ENCODE measurements around the gene TENM4.

Gene TENM4

DNA sequence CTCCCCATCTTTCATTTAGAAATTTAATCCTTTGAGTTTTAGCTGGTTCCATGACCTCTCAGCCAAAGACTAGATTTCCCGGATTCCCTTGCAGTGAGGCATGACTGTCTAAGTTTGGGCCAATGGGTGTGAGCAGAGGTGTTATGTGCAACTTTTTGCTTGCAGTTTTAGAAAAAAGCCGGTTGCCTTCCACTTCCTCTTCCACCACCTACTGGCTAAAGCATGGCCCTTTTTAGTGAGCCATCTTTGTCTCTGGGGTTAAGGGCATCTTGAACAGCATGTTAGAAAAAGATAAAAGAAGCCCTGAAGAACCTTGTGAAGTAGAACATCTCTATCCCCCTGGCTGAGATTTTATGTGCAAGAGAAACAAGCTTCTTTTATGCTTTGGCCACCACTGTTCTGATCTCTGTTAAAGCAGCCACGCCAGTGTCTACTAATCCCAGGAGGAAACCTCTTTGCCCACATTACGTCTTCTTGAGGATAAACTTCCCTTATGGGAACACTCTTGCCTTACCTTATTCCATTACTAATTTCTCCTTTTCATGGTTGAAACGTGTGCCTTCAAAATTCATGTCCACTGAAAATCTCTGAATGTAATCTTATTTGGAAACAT lies 279.9 kb downstream of the TENM4 start:
- FAIRE-seq, result no peak

DNA sequence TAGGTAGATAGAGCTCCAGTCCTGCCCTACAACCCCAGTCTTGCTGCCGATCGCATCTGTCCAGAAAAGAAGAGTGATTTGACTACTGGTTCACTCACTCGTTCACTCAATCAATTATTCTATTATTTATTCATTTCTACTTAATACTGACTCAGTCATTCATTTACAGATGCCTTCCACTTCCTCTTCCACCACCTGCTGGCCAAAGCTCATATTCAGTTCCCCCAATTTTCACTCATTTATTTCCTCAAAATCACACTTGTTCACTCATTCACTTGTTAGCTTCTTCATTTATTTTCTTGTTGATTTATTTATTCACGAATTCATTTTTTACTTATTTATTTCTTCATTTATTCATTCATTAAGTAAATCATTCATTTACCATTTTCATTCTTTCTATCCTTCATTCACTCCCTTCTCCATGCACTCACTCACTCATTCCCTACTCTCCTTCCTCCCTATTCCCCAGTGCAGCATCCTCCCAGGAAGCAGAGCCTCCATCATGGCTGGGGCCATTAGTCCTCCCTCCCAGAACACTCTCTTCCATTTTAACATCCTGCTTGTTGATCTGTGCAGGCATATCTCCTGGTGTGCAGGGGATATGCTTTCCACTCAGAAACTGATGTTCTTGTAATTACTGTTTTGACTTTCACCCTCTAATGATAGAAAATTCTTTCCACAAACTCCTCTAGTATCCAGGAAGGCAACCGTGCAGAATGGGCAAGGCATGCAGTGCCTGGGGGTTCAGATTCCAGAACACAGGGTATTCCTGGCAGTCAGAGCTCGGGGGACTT lies 281.0 kb downstream of the TENM4 start:
- FAIRE-seq, result no peak

DNA sequence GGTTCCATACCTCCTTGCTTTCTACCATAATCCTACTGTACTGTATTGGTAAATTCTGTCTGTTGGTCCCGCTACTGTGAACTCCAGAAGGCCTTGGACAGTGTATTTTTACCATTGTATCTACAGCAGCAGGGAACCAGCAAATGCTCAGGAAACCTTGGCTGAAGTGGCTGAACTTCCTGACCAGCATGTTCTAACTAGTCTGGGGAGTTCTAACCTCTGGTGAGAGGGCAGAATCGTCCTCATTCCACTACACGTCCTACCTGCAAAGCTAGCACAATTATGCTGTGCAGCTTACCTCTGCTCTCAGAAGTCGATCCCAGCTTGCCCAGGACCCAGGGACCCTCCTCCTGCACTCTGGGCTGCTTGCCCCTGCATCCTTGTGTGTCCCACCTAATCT lies 283.1 kb downstream of the TENM4 start:
- no peak for FAIRE-seq

DNA sequence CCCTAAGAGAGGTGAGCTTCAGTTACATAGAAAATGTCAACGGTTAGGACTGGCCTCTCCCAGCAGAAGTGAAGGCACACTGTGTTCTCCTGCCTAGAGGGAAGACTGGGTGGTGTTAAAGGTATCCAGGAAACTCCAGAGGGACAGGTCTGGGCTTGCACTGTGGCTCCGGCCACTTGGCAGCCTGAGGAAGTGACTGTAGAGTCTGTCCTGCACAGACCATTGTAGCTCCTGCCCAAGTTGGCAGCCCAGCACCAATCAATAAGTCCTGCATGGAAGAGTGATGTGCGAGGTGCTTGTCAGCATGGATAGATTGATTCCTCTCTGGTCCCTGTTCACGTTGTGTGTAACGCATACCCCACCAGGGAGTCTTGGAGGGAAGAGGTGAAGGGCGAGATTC lies 284.8 kb downstream of the TENM4 start:
- no peak for FAIRE-seq

DNA sequence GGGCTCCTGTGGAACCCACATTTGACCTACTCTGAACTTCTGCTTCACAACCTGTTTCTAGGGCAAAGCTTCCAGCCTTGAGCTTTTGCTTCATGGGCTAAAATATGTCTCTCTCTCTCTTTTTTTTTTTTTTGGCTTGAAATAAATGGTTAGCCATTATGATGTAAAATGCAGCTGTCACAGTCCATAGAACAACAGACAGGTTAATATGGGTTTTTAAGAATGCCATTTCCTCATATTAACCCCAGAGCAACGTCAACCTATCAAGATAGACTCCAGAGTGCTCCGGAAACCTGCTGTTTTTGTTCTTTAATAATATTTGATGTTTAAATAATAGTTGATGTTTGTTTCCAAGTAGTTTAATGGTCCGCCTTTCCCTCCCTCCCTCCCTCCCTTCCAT lies 285.6 kb downstream of the TENM4 start:
- no peak for FAIRE-seq

DNA sequence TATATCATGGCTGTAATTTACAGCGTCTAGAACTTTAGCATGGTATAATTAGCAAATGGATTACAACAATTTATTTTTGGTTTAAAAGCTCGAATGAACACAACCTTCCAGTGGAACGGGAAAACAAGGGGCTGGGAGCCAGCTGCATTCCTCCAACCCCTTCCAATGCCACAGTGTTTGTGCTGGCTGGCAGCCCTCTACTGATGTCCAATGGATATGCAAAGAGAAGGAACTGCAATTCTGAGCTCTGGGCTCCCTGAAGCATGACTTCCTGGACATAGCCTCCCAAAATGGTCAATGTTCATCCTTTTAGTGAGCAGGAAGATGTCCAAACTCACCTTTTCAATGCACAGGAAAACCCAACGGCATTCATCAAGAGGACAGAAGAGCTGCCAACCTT lies 288.3 kb downstream of the TENM4 start:
- FAIRE-seq, result no peak

DNA sequence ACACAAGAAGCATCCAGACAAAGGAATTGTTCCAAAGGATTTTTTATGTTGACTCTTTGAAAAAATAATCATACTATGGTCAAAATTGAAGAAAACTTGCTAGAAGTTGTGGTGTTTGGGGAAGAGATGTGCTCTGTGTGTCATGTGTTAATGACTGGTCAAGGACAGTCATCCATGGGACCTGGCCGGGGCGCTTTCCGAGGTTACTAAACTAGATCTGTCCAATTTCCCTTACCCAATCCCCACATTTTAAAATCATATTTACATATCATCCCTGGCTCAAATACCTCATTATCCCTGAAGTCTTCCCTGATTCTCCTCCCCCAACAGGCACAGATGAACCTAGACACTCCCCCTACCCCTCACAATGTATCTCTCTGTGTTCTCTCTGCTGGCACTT lies 289.4 kb downstream of the TENM4 start:
- FAIRE-seq, result no peak

DNA sequence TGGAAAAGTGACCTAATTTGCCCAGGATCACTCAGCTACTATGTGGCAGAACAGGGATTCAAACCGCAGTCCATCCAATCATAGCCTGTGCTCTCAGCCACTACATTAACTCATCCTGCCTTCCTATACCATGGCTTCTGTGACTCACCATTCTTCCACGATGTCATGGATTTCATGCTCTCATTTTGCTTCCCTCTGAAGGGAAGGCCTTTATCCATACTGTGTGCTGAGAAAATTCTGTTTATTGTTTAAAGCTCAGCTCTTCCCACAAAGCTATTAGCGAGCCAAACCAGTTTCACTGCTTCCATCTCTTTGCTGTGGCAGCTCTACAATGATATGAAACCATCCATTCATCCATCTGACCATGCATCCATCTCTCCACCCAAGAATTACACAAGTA lies 289.9 kb downstream of the TENM4 start:
- FAIRE-seq, result no peak

DNA sequence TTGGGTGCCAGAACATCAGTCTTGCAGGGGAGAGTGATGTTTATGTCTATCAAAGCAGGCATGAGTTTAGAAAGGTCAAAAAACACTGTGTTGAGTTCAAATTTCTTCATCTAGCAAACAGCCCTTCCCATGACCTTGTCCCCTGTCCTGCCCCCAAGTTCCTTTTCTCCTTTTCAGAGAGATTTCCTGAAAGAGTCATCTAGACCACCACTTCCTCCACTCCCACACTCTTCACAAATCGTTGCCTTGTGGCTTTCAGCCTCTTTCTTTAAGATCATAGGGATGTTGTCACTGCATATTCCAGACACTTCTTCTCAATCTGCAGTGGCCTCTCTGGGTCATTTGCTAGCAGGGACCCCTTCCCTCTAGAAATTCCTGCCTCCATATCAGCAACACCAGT lies 290.5 kb downstream of the TENM4 start:
- no peak for FAIRE-seq

DNA sequence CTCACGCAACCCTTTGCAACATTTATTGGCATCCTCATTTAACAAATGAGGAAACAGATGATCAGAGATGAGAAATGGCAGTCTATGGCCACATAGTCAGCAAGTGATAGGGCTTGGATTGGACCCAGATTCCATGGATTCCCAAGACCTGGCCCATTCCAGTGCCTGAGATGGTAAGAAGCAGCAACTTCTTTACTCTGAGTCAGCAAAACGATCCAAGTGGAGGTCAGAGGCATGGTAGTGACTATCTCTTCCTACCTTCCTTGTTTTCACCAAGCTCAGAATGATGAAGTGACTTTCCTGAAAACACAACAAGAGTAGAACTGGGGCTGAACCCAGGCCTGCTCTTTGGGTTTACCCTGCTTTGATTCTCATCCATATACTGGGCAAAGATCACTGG lies 293.1 kb downstream of the TENM4 start:
- FAIRE-seq, result no peak

DNA sequence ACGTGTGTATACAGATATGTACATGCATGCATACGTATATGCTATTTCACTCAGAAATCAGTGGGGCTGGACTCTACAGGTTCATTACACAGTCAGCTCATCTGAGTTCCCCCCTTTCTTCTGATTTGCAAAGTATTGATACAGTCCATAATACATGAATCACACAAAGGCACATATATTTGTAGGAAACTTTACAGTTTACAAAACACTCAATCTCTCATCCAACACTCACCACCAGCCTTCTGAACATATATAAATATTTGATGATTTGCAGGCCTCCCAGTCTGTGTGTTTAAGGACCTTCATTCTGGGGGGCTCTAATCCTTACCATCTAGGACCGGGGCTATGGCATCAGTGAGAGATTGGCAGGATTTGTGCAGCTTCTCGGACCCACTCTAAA lies 293.8 kb downstream of the TENM4 start:
- no peak for FAIRE-seq

DNA sequence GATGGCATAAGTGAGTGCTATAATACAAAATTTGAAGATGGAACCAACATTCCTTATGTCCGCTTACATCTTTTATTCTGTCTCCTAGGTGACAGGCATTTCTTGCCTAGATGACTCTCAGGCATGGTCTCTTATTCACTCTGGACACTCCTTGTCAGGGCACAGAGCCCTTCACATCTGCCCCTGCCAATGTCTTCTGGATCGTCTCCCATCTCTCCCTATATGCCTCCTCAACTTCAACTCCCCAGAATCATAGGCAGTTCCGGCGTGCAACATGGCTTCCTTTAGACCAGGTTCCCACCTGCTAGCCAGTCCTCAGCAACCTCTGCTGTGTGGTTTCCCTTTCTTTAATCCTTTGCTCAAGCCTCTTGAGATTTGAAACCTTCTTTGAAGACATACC lies 300.9 kb downstream of the TENM4 start:
- FAIRE-seq, result no peak

DNA sequence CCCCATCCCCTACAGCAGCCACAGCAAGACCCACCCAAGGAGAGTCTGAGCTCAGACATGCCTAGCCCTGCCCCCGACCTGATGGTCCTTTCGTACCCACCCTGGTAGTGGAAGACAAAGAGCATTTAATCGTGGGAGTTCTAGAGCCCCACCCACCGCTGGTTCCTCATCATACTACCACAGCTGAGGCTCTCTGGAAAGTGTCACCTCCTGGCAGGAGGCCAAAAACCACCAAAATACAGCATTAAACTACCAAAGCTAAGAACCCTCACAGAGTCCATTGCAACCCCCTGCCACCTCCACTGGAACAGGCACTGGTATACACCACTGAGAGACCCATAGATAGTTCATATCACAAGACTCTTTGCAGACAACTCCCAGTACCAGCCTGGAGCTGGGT lies 311.1 kb downstream of the TENM4 start:
- FAIRE-seq, result no peak

DNA sequence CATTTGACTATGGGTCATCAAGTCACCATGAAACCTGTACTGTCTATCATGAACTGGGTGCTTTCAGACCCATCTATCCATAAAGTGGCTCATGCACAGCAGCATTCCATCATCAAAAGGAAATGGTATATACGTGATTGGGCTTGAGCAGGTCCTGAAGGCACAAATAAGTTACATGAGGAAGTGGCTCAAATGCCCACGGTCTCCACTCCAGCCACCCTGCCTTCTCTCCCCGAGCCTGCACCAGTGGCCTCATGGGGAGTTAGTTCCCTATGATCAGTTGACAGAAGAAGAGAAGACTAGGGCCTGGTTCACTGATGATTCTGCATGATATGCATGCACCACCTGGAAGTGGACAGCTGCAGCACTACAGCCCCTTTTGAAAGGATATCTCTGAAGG lies 312.5 kb downstream of the TENM4 start:
- FAIRE-seq, result no peak

DNA sequence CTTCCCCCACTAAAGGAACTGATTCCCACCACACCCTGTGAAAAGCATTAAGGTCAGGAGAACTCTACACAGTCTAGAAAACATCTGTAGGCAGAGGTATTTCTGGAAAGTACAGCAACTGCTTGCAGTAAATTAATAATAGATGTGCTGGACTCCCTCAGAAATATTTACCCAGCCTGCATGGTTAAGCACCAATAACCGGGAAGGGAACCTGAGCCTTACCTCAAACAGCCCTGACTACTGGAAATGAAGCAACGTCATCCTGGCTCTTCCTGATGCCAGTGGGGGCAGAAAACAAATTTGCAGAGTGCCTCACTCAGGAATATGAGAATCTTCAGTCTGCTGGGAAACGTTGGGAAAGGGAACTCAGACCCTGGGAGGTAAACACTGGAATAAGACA lies 318.1 kb downstream of the TENM4 start:
- FAIRE-seq, result no peak

DNA sequence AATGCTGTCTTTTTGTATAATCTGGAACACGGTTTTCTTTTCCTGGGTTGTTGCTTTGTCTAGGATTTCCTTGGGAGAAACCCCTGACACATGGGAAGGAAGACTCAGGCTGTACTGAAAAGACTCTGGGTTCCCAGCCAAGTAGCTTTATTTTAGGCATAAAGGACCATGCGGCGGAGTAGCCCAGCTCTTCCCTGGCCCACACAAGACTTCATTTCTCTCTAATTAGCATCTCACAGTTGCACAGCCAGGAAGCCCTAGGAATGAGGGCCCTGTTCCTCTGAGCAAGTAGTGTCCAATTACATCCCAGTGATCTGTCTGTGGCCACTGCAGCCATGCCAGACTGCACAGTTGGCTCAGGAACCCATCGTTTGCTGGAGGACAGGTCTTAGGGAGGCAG lies 319.5 kb downstream of the TENM4 start:
- no peak for FAIRE-seq

DNA sequence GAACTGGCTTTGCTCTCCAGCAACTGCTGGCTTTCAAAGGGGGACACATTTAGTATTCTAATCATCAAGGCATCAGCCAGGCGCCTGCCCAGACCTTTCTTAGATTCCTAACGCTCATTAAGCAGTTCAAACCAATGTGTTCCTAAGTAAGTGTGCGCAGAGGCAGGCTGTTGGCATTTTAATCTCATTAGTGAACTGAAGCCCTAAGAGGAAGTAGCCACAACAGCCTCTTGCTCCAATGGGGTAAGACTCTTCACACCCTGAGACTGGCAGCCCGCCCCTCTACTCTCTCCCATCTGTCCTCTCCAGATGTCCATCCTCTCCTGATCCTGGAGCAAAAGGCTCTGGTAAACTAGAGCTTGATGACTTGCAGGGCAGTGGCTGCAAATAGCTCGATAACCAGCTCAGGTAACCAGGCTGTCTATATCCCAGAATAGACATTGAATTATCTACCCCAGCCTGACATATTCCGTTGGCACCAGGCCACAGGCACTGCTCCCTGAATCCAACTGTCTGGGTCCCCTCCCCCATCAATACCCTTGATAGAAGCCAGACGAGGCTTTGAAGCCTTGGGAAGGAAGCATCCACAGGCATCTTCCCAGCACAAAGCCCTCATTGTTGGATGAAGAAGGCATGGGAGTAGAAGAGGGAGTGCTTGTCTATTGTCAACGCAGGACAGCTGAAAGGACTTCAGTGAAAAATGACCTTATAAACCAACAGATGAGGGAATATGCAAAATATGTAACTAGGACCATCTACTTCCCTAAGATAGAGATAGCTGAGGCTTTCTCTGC lies 321.1 kb downstream of the TENM4 start:
- FAIRE-seq, result no peak

DNA sequence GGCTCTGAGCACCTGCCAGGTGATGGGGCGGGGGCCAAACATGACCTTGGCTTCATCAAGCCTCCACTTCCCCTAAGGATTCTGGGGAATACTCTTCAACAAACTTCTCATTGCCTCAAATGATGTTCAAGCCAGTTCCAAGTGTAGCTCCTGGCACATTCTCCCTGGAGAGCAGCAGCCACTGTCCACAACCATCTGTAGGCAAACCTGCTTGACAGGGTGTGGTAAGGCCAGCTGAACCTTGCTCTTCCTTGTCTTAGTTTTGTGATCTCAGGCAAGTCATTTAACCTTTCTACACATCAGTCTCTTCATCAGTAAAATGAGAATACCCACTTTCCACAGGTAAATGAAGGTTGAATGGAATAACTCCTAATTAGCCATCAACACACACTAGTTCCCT lies 323.3 kb downstream of the TENM4 start:
- FAIRE-seq, result no peak

DNA sequence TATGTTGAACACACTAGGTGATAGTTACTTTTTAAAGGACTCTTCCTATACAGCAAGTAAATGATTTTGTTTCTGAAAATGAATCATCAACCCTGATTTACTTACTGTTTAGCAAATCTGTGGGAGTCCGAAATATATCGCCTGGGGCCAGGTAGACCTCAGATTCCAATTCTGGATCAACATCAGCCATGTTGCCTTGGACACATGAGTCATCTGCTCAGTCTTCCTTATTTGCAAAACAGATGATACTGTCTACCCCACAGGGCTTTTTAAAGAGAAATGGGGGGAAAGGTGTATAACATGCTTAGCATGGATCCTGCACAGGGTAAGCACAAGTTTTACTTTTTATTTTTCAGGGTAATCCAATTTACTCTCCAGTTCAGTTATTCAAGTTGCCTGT lies 324.2 kb downstream of the TENM4 start:
- FAIRE-seq, result no peak

DNA sequence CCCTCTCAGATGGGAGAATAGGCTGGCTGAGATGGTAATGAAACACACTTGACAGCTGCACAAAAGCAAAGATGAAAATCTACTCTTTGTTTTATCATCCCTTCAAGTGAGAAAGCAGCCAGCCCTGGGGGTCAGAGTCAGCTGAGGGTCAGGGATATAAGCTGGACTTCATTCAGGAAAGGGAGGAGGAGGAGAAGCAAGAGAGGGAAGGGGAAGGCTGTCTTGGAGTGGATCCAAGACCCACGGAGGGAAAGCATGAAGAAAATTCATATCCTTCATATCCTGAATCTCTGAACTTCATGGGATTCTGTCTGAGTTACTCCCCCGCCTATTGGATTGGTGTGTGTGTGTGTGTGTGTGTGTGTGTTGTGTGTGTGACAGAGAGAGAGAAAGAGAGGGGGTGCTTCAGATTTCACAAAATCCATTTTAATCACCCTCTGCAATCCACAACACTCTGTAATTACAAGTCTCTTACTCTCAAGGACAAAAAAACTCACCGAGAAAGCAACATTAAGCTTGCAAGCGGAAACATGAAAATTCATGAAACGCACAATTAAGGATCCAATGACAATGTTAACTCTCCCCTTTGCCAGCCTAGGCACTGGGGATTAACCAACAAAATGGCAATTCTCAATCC lies 327.7 kb downstream of the TENM4 start:
- FAIRE-seq, result no peak

DNA sequence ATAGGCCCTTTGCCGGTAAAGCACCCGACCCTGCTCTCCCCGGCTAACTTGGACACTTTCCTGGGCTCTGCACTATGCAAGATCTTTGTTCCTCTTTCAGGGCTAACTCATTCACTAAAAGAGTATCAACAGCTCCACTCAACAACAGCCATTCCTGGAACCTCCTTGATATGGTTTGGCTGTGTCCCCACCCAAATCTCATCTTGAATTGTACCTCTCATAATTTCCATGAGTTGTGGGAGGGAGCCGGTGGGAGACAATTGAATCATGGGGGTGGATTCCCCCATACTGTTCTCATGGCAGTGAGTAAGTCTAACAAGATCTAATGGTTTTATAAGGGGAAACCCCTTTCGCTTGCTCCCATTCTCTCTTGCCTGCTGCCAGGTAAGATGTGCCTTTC lies 330.0 kb downstream of the TENM4 start:
- no peak for FAIRE-seq

DNA sequence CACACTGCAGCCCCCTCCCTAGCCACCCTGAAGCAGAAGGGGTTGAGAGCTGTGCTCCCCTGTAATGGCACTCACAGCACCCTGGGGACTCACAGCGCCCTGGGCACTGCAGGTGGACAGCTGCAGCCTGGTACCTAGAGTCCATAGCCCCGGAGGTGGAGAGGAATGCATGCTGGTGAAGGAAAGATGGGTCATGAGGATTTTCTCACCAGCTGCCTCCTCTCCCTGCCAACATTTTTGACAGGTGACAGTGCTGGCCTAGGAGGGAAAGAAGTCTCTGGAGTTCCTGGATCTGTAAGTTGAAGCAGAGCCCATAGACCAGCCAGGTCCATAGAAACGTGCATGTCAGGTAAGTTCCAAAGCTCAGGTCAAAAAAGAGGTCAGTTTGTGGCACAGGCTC lies 330.5 kb downstream of the TENM4 start:
- FAIRE-seq, result no peak

DNA sequence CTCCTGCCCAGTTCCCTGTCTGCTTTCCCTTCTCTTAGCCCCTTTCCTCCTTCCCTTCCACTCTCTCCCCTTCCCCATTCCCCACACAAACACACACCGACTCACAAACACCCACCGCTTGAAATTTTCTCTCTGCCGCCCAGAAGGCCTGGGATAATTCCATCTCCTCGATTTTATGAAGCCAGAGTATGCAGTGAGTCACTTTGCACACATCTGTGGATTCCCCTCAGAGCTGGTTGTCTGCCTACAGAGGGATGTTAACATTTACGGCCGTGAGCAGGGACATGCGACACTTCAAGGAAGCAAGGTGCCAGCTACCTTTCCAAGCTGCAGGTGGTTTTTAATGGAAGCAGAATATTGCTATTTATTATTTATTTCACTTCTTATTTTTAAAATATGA lies 332.0 kb downstream of the TENM4 start:
- FAIRE-seq, result no peak

DNA sequence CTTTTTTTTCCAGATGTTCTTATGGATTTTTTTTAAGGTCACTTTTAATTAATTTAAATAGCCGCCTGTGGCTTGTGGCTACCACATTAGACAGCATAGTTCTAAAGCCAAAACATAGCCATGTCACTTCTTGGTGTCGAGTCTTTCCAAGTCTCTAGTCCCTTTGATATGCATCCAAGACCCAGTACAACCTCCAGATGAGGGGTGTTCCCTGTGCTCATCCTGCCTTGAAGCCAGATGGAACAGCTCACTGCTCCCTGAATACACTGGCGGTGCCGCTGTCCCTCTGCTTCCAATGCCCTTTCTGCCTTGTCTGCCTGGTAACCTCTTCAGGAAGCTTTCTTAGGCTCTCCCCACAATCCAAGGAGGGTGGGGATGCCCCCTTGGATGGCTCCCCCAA lies 338.0 kb downstream of the TENM4 start:
- FAIRE-seq, result no peak
